WTC11 (cell line): Measurements from ENCODE around the gene LDB2. TPM values are rescaled to one million over a fixed set of nuclear protein-coding genes. Genes with fewer than 3 reads are reported as not detected.

Experiments
- ATAC-seq: fragments of 200-7000 bp; cut with Tn5 transposase; 2 replicates; pipeline ENCODE4 v1.10.0; 2021; ENCODE audit warnings: mild to moderate bottlenecking, moderate library complexity
- CTCF ChIA-PET: fragments of 300-600 bp; sonication (Branson Sonifier 250); formaldehyde crosslinking; loops from one replicate; lab custom pipeline; 2021; ENCODE audit warnings: antibody characterized with exemption; lab: Charles Lee
- POLR2A ChIA-PET: fragments of 350-600 bp; sonication (Branson Sonifier 250); formaldehyde crosslinking; loops from one replicate; lab custom pipeline; 2021; ENCODE audit warnings: antibody characterized with exemption; lab: Charles Lee
- DNase-seq: peaks from one replicate; pipeline ENCODE4 v3.0.0; 2021; ENCODE audit warnings: low spot score
- H3K27ac Mint-ChIP-seq: 2 replicates; pipeline ENCODE4 v1.8.0; 2021; ENCODE audit warnings: mixed read lengths
- H3K27me3 Mint-ChIP-seq: 2 replicates; pipeline ENCODE4 v1.8.0; 2021; ENCODE audit warnings: low read depth, mild to moderate bottlenecking, moderate library complexity, mixed read lengths
- H3K36me3 Mint-ChIP-seq: 2 replicates; pipeline ENCODE4 v1.8.0; 2021; ENCODE audit warnings: mixed read lengths
- H3K4me1 Mint-ChIP-seq: 2 replicates; pipeline ENCODE4 v1.8.0; 2022; ENCODE audit warnings: mixed read lengths
- H3K4me3 Mint-ChIP-seq: 2 replicates; pipeline ENCODE4 v1.8.0; 2021; ENCODE audit warnings: mild to moderate bottlenecking, moderate library complexity, mixed read lengths
- H3K9me3 Mint-ChIP-seq: 2 replicates; pipeline ENCODE4 v1.8.0; 2021; ENCODE audit warnings: mixed read lengths
- GTF2I ChIP-seq: fragments of 250-450 bp; sonication (Bioruptor Pico); conservative IDR thresholded peaks from 2 replicates; pipeline ENCODE4 v1.4.0; 2021; ENCODE audit warnings: mild to moderate bottlenecking
- MXD4 ChIP-seq: fragments of 250-450 bp; sonication (Bioruptor Pico); IDR thresholded peaks from 2 replicates; pipeline ENCODE4 v1.8.0; 2021; ENCODE audit warnings: mild to moderate bottlenecking, moderate library complexity, borderline replicate concordance
- SMAD3 ChIP-seq: sonication (generic); formaldehyde crosslinking; IDR thresholded peaks from 2 replicates; pipeline ENCODE4 v1.8.0; 2022; ENCODE audit warnings: missing genetic modification reagents, mild to moderate bottlenecking, borderline replicate concordance
- TCF7 ChIP-seq: sonication (generic); formaldehyde crosslinking; IDR thresholded peaks from 2 replicates; pipeline ENCODE4 v1.8.0; 2022; ENCODE audit warnings: mild to moderate bottlenecking, low read depth, missing genetic modification reagents, moderate library complexity
- ZNF121 ChIP-seq: sonication (generic); formaldehyde crosslinking; IDR thresholded peaks from 2 replicates; pipeline ENCODE4 v1.8.0; 2023; ENCODE audit warnings: missing genetic modification reagents
- ZNF219 ChIP-seq: sonication (generic); formaldehyde crosslinking; IDR thresholded peaks from 2 replicates; pipeline ENCODE4 v1.8.0; 2023; ENCODE audit warnings: missing genetic modification reagents, mild to moderate bottlenecking, borderline replicate concordance
- ZNF263 ChIP-seq: sonication (generic); formaldehyde crosslinking; IDR thresholded peaks from 2 replicates; pipeline ENCODE4 v1.8.1; 2022; ENCODE audit warnings: low read depth, mild to moderate bottlenecking, moderate library complexity, missing genetic modification reagents
- ZNF423 ChIP-seq: fragments of 250-450 bp; sonication (Bioruptor Pico); IDR thresholded peaks from 2 replicates; pipeline ENCODE4 v2.1.2; 2022; ENCODE audit warnings: mild to moderate bottlenecking, moderate library complexity
- total RNA-seq: library from RNA; stranded (reverse); gene quantifications from 3 replicates; pipeline ENCODE4 v1.2.3, GENCODE V29; 2021
- TF ChIP-seq, protein P1 (sequence below): fragments of 250-450 bp; sonication (Bioruptor Pico); IDR thresholded peaks from 2 replicates; pipeline ENCODE4 v2.1.2; 2022; ENCODE audit warnings: mild to moderate bottlenecking, moderate library complexity
- TF ChIP-seq, protein P2 (sequence below): sonication (generic); formaldehyde crosslinking; IDR thresholded peaks from 2 replicates; pipeline ENCODE4 v1.8.1; 2023; ENCODE audit warnings: mild to moderate bottlenecking, missing genetic modification reagents, moderate library complexity
- TF ChIP-seq, protein P3 (sequence below): sonication (generic); formaldehyde crosslinking; IDR thresholded peaks from 2 replicates; pipeline ENCODE4 v1.8.0; 2022; ENCODE audit warnings: mild to moderate bottlenecking, missing genetic modification reagents
- TF ChIP-seq, protein P4 (sequence below): sonication (generic); formaldehyde crosslinking; IDR thresholded peaks from 2 replicates; pipeline ENCODE4 v1.8.0; 2022; ENCODE audit warnings: missing genetic modification reagents
- TF ChIP-seq, protein P5 (sequence below): sonication (generic); formaldehyde crosslinking; IDR thresholded peaks from 2 replicates; pipeline ENCODE4 v1.8.0; 2023; ENCODE audit warnings: missing genetic modification reagents
- TF ChIP-seq, protein P6 (sequence below): sonication (generic); formaldehyde crosslinking; IDR thresholded peaks from 2 replicates; pipeline ENCODE4 v1.8.1; 2022; ENCODE audit warnings: low read depth, missing genetic modification reagents, borderline replicate concordance
- TF ChIP-seq, protein P7 (sequence below): sonication (generic); formaldehyde crosslinking; IDR thresholded peaks from 2 replicates; pipeline ENCODE4 v1.8.0; 2023; ENCODE audit warnings: missing genetic modification reagents, mild to moderate bottlenecking, borderline replicate concordance
- TF ChIP-seq, protein P8 (sequence below): sonication (generic); formaldehyde crosslinking; IDR thresholded peaks from 2 replicates; pipeline ENCODE4 v1.8.0; 2022; ENCODE audit warnings: mild to moderate bottlenecking, missing genetic modification reagents
- TF ChIP-seq, protein P9 (sequence below): sonication (generic); formaldehyde crosslinking; IDR thresholded peaks from 2 replicates; pipeline ENCODE4 v1.8.1; 2023; ENCODE audit warnings: mild to moderate bottlenecking, missing genetic modification reagents, borderline replicate concordance

LDB2 gene
- total RNA-seq, 1 experiment from 2014 or later: 62.4 TPM

DNA sequence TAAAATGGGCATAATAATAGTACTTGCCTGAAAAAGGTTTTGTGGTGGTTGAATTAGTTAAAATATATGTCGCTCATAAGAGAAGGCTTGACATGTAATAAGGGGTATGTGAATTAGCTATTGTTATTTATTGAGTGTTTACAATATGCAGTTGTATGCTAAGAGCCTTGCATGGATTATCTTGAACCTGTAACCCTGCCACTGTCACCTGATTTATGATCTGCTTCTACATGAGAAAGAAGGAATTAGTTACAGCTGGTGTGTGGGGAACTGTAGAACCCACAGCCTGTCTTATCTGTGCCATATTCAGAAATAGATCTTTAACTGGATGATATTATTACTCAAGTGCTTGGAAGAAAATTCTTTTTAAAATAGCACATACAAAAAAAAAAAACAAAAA lies 227.7 kb downstream of the LDB2 start (continued):
- TF ChIP-seq, protein P1, sequence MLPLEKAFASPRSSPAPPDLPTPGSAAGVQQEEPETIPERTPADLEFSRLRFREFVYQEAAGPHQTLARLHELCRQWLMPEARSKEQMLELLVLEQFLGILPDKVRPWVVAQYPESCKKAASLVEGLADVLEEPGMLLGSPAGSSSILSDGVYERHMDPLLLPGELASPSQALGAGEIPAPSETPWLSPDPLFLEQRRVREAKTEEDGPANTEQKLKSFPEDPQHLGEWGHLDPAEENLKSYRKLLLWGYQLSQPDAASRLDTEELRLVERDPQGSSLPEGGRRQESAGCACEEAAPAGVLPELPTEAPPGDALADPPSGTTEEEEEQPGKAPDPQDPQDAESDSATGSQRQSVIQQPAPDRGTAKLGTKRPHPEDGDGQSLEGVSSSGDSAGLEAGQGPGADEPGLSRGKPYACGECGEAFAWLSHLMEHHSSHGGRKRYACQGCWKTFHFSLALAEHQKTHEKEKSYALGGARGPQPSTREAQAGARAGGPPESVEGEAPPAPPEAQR (CRISPR knock-in tag): no peak
- TF ChIP-seq TCF7 (CRISPR knock-in tag): no peak
- TF ChIP-seq, protein P2, sequence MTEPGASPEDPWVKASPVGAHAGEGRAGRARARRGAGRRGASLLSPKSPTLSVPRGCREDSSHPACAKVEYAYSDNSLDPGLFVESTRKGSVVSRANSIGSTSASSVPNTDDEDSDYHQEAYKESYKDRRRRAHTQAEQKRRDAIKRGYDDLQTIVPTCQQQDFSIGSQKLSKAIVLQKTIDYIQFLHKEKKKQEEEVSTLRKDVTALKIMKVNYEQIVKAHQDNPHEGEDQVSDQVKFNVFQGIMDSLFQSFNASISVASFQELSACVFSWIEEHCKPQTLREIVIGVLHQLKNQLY: no peak
- TF ChIP-seq, protein P3, sequence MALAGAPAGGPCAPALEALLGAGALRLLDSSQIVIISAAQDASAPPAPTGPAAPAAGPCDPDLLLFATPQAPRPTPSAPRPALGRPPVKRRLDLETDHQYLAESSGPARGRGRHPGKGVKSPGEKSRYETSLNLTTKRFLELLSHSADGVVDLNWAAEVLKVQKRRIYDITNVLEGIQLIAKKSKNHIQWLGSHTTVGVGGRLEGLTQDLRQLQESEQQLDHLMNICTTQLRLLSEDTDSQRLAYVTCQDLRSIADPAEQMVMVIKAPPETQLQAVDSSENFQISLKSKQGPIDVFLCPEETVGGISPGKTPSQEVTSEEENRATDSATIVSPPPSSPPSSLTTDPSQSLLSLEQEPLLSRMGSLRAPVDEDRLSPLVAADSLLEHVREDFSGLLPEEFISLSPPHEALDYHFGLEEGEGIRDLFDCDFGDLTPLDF (CRISPR knock-in tag): no peak
- no peak for TF ChIP-seq ZNF423 (CRISPR knock-in tag)

DNA sequence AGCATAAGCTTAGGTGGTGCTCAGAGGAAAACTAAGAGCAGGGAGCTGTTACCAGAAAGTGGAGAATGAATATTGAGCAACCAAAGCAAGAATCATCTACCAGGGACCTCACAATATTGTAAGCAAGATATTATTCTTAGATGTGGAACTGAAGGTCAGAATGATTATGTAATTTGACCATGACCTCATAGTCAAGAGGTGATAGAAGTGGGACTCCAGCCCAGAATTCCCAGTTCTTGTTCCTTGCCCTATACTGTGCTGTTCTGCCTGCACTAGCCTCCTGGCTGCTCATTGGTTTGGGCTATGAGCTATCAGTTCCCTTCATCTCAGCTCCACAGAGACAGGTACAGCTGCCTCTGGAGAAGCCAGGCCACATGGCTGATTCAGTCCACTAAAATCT lies 229.4 kb downstream of the LDB2 start:
- DNase-seq (no peak), ATAC-seq (no peak)
- Mint-ChIP-seq H3K4me3 (no peak overlapping the region), H3K4me1 (peaks cover 21% of the 10 kb centered on the region), H3K27me3 (no peaks in the 10 kb centered on the region), H3K27ac (no peak overlapping the region), H3K36me3 (peaks cover 19% of the 10 kb centered on the region), H3K9me3 (peaks cover 9% of the 10 kb centered on the region)
- CTCF ChIA-PET: interaction anchor here (1.0 kb wide), 1 partner anchor 11 kb away, joined by 3 read pairs; no protein-coding TSS in a partner anchor
- POLR2A ChIA-PET: no interaction called here
- TF ChIP-seq, protein P4, sequence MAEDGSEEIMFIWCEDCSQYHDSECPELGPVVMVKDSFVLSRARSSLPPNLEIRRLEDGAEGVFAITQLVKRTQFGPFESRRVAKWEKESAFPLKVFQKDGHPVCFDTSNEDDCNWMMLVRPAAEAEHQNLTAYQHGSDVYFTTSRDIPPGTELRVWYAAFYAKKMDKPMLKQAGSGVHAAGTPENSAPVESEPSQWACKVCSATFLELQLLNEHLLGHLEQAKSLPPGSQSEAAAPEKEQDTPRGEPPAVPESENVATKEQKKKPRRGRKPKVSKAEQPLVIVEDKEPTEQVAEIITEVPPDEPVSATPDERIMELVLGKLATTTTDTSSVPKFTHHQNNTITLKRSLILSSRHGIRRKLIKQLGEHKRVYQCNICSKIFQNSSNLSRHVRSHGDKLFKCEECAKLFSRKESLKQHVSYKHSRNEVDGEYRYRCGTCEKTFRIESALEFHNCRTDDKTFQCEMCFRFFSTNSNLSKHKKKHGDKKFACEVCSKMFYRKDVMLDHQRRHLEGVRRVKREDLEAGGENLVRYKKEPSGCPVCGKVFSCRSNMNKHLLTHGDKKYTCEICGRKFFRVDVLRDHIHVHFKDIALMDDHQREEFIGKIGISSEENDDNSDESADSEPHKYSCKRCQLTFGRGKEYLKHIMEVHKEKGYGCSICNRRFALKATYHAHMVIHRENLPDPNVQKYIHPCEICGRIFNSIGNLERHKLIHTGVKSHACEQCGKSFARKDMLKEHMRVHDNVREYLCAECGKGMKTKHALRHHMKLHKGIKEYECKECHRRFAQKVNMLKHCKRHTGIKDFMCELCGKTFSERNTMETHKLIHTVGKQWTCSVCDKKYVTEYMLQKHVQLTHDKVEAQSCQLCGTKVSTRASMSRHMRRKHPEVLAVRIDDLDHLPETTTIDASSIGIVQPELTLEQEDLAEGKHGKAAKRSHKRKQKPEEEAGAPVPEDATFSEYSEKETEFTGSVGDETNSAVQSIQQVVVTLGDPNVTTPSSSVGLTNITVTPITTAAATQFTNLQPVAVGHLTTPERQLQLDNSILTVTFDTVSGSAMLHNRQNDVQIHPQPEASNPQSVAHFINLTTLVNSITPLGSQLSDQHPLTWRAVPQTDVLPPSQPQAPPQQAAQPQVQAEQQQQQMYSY: no peak
- TF ChIP-seq ZNF219 (CRISPR knock-in tag): no peak
- TF ChIP-seq, protein P5, sequence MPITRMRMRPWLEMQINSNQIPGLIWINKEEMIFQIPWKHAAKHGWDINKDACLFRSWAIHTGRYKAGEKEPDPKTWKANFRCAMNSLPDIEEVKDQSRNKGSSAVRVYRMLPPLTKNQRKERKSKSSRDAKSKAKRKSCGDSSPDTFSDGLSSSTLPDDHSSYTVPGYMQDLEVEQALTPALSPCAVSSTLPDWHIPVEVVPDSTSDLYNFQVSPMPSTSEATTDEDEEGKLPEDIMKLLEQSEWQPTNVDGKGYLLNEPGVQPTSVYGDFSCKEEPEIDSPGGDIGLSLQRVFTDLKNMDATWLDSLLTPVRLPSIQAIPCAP: no peak
- TF ChIP-seq ZNF263: no peak
- TF ChIP-seq, protein P6, sequence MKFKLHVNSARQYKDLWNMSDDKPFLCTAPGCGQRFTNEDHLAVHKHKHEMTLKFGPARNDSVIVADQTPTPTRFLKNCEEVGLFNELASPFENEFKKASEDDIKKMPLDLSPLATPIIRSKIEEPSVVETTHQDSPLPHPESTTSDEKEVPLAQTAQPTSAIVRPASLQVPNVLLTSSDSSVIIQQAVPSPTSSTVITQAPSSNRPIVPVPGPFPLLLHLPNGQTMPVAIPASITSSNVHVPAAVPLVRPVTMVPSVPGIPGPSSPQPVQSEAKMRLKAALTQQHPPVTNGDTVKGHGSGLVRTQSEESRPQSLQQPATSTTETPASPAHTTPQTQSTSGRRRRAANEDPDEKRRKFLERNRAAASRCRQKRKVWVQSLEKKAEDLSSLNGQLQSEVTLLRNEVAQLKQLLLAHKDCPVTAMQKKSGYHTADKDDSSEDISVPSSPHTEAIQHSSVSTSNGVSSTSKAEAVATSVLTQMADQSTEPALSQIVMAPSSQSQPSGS (CRISPR knock-in tag): no peak
- TF ChIP-seq, protein P7, sequence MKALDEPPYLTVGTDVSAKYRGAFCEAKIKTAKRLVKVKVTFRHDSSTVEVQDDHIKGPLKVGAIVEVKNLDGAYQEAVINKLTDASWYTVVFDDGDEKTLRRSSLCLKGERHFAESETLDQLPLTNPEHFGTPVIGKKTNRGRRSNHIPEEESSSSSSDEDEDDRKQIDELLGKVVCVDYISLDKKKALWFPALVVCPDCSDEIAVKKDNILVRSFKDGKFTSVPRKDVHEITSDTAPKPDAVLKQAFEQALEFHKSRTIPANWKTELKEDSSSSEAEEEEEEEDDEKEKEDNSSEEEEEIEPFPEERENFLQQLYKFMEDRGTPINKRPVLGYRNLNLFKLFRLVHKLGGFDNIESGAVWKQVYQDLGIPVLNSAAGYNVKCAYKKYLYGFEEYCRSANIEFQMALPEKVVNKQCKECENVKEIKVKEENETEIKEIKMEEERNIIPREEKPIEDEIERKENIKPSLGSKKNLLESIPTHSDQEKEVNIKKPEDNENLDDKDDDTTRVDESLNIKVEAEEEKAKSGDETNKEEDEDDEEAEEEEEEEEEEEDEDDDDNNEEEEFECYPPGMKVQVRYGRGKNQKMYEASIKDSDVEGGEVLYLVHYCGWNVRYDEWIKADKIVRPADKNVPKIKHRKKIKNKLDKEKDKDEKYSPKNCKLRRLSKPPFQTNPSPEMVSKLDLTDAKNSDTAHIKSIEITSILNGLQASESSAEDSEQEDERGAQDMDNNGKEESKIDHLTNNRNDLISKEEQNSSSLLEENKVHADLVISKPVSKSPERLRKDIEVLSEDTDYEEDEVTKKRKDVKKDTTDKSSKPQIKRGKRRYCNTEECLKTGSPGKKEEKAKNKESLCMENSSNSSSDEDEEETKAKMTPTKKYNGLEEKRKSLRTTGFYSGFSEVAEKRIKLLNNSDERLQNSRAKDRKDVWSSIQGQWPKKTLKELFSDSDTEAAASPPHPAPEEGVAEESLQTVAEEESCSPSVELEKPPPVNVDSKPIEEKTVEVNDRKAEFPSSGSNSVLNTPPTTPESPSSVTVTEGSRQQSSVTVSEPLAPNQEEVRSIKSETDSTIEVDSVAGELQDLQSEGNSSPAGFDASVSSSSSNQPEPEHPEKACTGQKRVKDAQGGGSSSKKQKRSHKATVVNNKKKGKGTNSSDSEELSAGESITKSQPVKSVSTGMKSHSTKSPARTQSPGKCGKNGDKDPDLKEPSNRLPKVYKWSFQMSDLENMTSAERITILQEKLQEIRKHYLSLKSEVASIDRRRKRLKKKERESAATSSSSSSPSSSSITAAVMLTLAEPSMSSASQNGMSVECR (CRISPR knock-in tag): no peak
- no peak for TF ChIP-seq SMAD3
- TF ChIP-seq, protein P8, sequence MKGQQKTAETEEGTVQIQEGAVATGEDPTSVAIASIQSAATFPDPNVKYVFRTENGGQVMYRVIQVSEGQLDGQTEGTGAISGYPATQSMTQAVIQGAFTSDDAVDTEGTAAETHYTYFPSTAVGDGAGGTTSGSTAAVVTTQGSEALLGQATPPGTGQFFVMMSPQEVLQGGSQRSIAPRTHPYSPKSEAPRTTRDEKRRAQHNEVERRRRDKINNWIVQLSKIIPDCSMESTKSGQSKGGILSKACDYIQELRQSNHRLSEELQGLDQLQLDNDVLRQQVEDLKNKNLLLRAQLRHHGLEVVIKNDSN (CRISPR knock-in tag): no peak
- TF ChIP-seq, protein P9, sequence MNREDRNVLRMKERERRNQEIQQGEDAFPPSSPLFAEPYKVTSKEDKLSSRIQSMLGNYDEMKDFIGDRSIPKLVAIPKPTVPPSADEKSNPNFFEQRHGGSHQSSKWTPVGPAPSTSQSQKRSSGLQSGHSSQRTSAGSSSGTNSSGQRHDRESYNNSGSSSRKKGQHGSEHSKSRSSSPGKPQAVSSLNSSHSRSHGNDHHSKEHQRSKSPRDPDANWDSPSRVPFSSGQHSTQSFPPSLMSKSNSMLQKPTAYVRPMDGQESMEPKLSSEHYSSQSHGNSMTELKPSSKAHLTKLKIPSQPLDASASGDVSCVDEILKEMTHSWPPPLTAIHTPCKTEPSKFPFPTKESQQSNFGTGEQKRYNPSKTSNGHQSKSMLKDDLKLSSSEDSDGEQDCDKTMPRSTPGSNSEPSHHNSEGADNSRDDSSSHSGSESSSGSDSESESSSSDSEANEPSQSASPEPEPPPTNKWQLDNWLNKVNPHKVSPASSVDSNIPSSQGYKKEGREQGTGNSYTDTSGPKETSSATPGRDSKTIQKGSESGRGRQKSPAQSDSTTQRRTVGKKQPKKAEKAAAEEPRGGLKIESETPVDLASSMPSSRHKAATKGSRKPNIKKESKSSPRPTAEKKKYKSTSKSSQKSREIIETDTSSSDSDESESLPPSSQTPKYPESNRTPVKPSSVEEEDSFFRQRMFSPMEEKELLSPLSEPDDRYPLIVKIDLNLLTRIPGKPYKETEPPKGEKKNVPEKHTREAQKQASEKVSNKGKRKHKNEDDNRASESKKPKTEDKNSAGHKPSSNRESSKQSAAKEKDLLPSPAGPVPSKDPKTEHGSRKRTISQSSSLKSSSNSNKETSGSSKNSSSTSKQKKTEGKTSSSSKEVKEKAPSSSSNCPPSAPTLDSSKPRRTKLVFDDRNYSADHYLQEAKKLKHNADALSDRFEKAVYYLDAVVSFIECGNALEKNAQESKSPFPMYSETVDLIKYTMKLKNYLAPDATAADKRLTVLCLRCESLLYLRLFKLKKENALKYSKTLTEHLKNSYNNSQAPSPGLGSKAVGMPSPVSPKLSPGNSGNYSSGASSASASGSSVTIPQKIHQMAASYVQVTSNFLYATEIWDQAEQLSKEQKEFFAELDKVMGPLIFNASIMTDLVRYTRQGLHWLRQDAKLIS (CRISPR knock-in tag): no peak
- TF ChIP-seq GTF2I: no peak
- TF ChIP-seq MXD4 (CRISPR knock-in tag): no peak
- TF ChIP-seq ZNF121 (CRISPR knock-in tag): no peak
